GM12891 (cell line): ENCODE measurements around the gene RRP15.

Source experiments
- DNase-seq: peaks from one replicate; pipeline ENCODE4 v3.0.0; 2011; ENCODE audit warnings: low spot score; ENCODE audit not compliant: insufficient read length
- FAIRE-seq: peaks from 2 replicates; lab custom pipeline; 2011; peaks lifted over from hg19 to GRCh38; lab: Jason Lieb, UNC
- PAX5 ChIP-seq: IDR thresholded peaks from 2 replicates; pipeline ENCODE4 v1.6.1; 2011; ENCODE audit warnings: low read length, moderate library complexity, mild to moderate bottlenecking; ENCODE audit not compliant: insufficient read depth, severe bottlenecking
- POLR2A ChIP-seq: IDR thresholded peaks from 2 replicates; pipeline ENCODE4 v1.6.1; 2011; ENCODE audit warnings: low read depth, low read length, control low read depth
- POLR2AphosphoS5 ChIP-seq: IDR thresholded peaks from 2 replicates; pipeline ENCODE4 v1.6.1; 2011; ENCODE audit warnings: low read depth, low read length, control low read depth
- POU2F2 ChIP-seq: IDR thresholded peaks from 2 replicates; pipeline ENCODE4 v1.6.1; 2011; ENCODE audit warnings: low read depth, mild to moderate bottlenecking, control low read depth, low read length, moderate library complexity
- SPI1 ChIP-seq: IDR thresholded peaks from 2 replicates; pipeline ENCODE4 v1.6.1; 2011; ENCODE audit warnings: low read depth, low read length, control low read depth
- TAF1 ChIP-seq: IDR thresholded peaks from 2 replicates; pipeline ENCODE4 v1.6.1; 2011; ENCODE audit warnings: low read depth, low read length, control low read depth

The RRP15 gene

DNA sequence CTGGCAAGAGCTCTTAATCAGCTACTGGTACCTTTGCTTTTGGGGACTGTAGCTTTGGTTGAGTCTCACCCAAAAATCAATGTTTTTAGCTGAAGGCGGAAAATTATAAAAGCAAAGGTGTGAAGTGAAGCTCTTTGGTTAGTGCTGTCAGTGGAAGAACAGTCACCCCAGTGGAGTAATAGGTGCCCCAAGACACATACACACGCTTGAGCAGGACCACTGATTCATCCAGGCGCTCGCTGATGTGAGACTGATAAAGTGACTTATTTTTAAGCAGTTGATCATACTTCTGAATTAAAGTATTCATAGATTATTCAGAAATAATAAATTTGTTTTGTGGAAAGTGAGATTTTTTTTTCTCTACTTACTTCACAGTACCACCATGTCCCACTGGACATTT lies 97.2 kb downstream of the RRP15 start:
- FAIRE-seq (no peak), DNase-seq (no peak)
- TF ChIP-seq TAF1 (no peak), PAX5 (no peak), POU2F2 (no peak), SPI1 (no peak), POLR2A (no peak), POLR2AphosphoS5 (no peak)

- DNase-seq (no peak), FAIRE-seq (no peak)
- TF ChIP-seq POLR2A: no peak
- no peak for TF ChIP-seq SPI1
Observed at GRCh38 chr1:218383051-218383450, 98.0 kb downstream of the RRP15 start.

- FAIRE-seq (no peak), DNase-seq (no peak)
- TF ChIP-seq POU2F2 (no peak), POLR2AphosphoS5 (no peak), PAX5 (no peak), SPI1 (no peak), POLR2A (no peak), TAF1 (no peak)
Observed at GRCh38 chr1:218383681-218384080, 98.6 kb downstream of the RRP15 start.

DNA sequence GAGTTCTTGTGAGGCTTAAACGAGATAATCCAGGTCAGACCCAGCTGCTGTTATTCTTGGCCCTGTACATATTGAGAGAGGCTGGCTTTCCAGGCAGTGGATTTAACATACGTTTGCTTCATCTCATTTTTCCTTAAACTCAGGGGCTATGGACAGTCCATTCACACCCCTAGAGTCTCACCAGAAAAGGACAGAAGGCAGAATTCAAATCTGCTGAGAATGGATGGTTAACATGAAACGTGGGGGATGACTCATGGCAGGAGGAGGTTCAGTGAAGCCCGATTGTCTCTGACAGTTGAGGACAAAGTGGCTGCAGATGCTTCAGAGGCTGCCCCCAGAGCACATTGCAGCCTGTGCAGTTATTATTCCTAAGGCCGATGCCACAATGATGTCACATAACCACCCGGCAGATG lies 99.5 kb downstream of the RRP15 start:
- TF ChIP-seq POU2F2: no peak
- TF ChIP-seq TAF1: no peak
- TF ChIP-seq SPI1: no peak
- no peak for TF ChIP-seq POLR2AphosphoS5
- TF ChIP-seq POLR2A: no peak
- TF ChIP-seq PAX5: no peak
- no peak for FAIRE-seq
- no peak for DNase-seq
